GM19438 (cell line): Measurements from ENCODE around the gene GLRA3.
A peak's percentile ranks its signal among the peaks of the same experiment; 100 is the strongest.

ENCODE experiments used
- ATAC-seq: cut with Tn5 transposase; IDR thresholded peaks from one replicate; pipeline ENCODE4 v1.9.1; 2021; ENCODE audit warnings: low read depth; ENCODE audit not compliant: unreplicated experiment

The GLRA3 gene

GRCh38 chr4:174611792-174612191 lies 217.3 kb downstream of the GLRA3 start:
- ATAC-seq: no peak

GRCh38 chr4:174607792-174608191 lies 221.3 kb downstream of the GLRA3 start:
- no peak for ATAC-seq

- no peak for ATAC-seq
These were observed 224.8 kb downstream of the GLRA3 start for GRCh38 chr4:174604198-174604597.

GRCh38 chr4:174600391-174600790 lies 228.7 kb downstream of the GLRA3 start:
- ATAC-seq: no peak

GRCh38 chr4:174598800-174599199 lies 230.2 kb downstream of the GLRA3 start:
- ATAC-seq: no peak

GRCh38 chr4:174596513-174596912 lies 232.5 kb downstream of the GLRA3 start:
- no peak for ATAC-seq

- ATAC-seq: no peak
These were observed 233.7 kb downstream of the GLRA3 start for GRCh38 chr4:174595141-174595929.

GRCh38 chr4:174593701-174594100 lies 235.3 kb downstream of the GLRA3 start:
- ATAC-seq: no peak

GRCh38 chr4:174592985-174593335 lies 236.1 kb downstream of the GLRA3 start:
- ATAC-seq: no peak

- ATAC-seq: no peak
These were observed 236.6 kb downstream of the GLRA3 start for GRCh38 chr4:174592256-174592984.

GRCh38 chr4:174591243-174592021 lies 237.6 kb downstream of the GLRA3 start:
- ATAC-seq: peak; percentile 75

- no peak for ATAC-seq
These were observed 238.7 kb downstream of the GLRA3 start for GRCh38 chr4:174590336-174590735.
